ENCODE data around the gene WDR27.
"Not testable (repeated sequence)": the region's sequence is repeated elsewhere in the genome, so short reads cannot be mapped to it uniquely, and the experiment has no call there.

Gene WDR27

GRCh38 chr6:169521825-169522224, 180.0 kb downstream of the WDR27 start:
- DNase-seq (ENCODE audit: low read depth, low spot score): no peak

- no peak for DNase-seq (ENCODE audit: low read depth, low spot score)
Observed at GRCh38 chr6:169520104-169520503, 181.7 kb downstream of the WDR27 start.

- peak; percentile 50 for DNase-seq (ENCODE audit: low read depth, low spot score)
Observed at GRCh38 chr6:169518451-169518850, 183.4 kb downstream of the WDR27 start.

- DNase-seq (ENCODE audit: low read depth, low spot score): no peak
Observed at GRCh38 chr6:169513478-169514193, 188.2 kb downstream of the WDR27 start.

- not testable (repeated sequence) for DNase-seq (ENCODE audit: low read depth, low spot score)
Observed at GRCh38 chr6:169511785-169512184, 190.0 kb downstream of the WDR27 start.

- no peak for DNase-seq (ENCODE audit: low read depth, low spot score)
Observed at GRCh38 chr6:169510871-169511270, 191.0 kb downstream of the WDR27 start.

- DNase-seq (ENCODE audit: low read depth, low spot score): no peak
Observed at GRCh38 chr6:169508452-169508851, 193.4 kb downstream of the WDR27 start.

- no peak for DNase-seq (ENCODE audit: low read depth, low spot score)
Observed at GRCh38 chr6:169503422-169504152, 198.2 kb downstream of the WDR27 start.

GRCh38 chr6:169502445-169502844, 199.4 kb downstream of the WDR27 start:
- no peak for DNase-seq (ENCODE audit: low read depth, low spot score)

- DNase-seq (ENCODE audit: low read depth, low spot score): no peak
Observed at GRCh38 chr6:169501777-169502313, 200.0 kb downstream of the WDR27 start.

- DNase-seq (ENCODE audit: low read depth, low spot score): no peak
Observed at GRCh38 chr6:169501128-169501527, 200.7 kb downstream of the WDR27 start.

GRCh38 chr6:169500688-169501087, 201.1 kb downstream of the WDR27 start:
- DNase-seq (ENCODE audit: low read depth, low spot score): no peak

GRCh38 chr6:169499848-169500247, 202.0 kb downstream of the WDR27 start:
- no peak for DNase-seq (ENCODE audit: low read depth, low spot score)

- DNase-seq (ENCODE audit: low read depth, low spot score): no peak
Observed at GRCh38 chr6:169498916-169499513, 202.8 kb downstream of the WDR27 start.

GRCh38 chr6:169495601-169496000, 206.2 kb downstream of the WDR27 start:
- DNase-seq (ENCODE audit: low read depth, low spot score): no peak

GRCh38 chr6:169494038-169494437, 207.8 kb downstream of the WDR27 start:
- no peak for DNase-seq (ENCODE audit: low read depth, low spot score)

- DNase-seq (ENCODE audit: low read depth, low spot score): no peak
Observed at GRCh38 chr6:169491482-169491881, 210.3 kb downstream of the WDR27 start.

GRCh38 chr6:169490830-169491229, 211.0 kb downstream of the WDR27 start:
- DNase-seq (ENCODE audit: low read depth, low spot score): no peak

GRCh38 chr6:169490246-169490641, 211.6 kb downstream of the WDR27 start:
- no peak for DNase-seq (ENCODE audit: low read depth, low spot score)

GRCh38 chr6:169489563-169490245, 212.1 kb downstream of the WDR27 start:
- peak; percentile 51 for DNase-seq (ENCODE audit: low read depth, low spot score)

- DNase-seq (ENCODE audit: low read depth, low spot score): no peak
Observed at GRCh38 chr6:169487579-169488436, 214.0 kb downstream of the WDR27 start.
